GM12872 (cell line): ENCODE results near the gene HS6ST2.

Experiments used
- TF ChIP-seq, protein P1 (sequence below): IDR thresholded peaks from 3 replicates; pipeline ENCODE4 v1.5.1; 2011; ENCODE audit warnings: low read depth, mild to moderate bottlenecking, low read length, moderate library complexity; ENCODE audit not compliant: insufficient read depth

HS6ST2 gene

DNA sequence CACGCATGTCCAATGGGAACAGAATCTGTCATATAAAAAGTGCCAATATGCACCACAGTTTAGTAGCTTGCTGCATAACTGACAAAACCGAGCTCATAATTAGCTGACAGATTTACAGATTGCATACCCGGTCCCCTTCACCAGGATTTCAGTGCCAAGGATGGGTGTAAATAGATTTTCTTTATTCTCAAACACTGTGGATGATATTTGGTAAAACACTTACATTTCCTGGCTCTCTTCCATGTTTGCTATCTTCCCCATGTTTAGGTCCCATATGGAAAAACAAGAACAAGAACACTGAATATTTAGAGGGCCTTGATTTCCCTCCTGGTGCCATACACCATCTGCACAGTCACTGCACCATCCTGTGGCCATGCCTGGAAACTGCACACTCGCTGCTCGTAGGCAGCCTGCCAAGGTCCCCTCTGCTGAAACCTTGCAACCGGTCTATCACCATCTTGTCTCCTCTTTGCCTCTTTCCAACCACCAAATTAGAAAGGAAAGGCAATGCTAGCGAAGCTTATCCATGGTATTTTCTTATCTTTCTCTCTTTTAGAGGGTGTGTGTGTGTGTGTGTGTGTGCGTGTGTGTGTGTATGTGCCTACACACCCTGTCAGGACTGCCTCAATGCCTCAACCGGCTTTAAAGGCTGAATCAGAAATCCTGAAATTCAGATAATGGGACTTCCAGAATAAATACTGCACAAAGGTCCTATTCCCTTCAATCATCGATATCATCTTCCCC lies 345.4 kb downstream of the HS6ST2 start:
- TF ChIP-seq, protein P1, sequence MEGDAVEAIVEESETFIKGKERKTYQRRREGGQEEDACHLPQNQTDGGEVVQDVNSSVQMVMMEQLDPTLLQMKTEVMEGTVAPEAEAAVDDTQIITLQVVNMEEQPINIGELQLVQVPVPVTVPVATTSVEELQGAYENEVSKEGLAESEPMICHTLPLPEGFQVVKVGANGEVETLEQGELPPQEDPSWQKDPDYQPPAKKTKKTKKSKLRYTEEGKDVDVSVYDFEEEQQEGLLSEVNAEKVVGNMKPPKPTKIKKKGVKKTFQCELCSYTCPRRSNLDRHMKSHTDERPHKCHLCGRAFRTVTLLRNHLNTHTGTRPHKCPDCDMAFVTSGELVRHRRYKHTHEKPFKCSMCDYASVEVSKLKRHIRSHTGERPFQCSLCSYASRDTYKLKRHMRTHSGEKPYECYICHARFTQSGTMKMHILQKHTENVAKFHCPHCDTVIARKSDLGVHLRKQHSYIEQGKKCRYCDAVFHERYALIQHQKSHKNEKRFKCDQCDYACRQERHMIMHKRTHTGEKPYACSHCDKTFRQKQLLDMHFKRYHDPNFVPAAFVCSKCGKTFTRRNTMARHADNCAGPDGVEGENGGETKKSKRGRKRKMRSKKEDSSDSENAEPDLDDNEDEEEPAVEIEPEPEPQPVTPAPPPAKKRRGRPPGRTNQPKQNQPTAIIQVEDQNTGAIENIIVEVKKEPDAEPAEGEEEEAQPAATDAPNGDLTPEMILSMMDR, result peak; percentile 67; the same call in 2 of the 3 replicates

DNA sequence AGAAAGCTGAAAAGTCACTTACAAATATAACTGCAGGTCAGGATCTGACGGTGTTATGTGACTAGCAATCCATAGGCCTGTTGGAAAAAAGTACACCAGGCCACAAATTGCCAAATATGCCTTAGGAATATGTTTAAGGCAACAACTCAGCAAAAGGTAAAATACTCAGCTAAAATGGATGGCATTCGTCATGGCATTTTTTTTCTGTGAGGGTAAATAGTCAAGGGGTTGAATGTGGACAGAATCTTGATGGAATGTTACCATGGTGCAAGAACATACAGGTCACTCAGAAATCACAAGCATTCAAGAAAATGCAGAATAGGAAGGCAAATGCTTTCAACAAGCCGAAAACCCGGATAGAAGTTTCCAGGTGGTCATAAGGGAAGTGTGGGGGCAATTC lies 347.9 kb downstream of the HS6ST2 start:
- TF ChIP-seq, protein P1, result no peak

DNA sequence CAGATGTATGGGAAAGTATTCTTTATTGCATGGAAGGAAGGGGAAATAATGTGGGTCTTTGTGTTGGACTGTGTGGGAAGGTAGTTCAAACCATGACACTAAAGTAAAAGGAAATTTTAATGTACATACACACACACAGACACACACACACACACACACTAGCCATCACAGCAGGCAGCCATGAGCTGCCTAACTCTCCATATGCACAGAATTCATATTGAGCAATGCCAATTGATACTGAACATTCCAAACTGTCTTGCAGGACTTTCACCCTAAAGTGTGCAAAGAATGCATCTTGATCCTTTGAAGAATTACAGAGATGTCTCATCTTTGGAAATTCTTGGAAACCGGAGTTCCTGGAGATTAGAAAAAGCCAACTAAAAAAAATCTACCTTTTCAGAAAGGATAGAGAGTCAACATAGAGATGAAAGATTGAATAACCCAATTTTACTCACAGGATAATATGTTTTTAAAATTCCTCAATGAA lies 349.0 kb downstream of the HS6ST2 start:
- TF ChIP-seq, protein P1, result no peak

DNA sequence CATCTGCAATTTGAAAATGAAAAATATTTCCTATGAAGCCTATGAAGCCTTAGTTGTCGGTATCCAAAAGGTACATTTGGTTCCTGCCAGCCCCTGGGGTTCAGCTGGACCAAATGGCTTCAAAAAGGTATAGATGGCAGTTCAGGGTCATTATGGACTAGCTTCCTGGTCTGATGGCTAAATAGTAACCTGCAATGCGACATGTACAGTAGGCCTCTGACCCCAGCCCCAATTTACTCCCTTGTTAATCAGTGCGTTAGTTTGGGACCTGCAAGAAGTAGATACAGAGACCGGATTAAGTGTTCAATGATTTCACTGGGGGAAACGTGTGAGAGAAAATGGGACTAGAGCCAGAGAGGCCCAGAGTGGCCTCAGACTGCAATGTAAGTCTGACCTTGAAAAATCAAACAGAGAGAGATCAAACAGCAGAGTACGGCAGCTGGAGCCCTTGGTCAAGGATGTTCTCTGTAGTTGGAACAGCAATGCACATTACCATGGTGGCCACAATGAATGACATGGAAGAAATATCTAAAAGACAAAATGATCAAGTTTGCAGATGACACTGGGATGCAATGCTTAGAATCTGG lies 354.6 kb downstream of the HS6ST2 start:
- TF ChIP-seq, protein P1, result no peak

DNA sequence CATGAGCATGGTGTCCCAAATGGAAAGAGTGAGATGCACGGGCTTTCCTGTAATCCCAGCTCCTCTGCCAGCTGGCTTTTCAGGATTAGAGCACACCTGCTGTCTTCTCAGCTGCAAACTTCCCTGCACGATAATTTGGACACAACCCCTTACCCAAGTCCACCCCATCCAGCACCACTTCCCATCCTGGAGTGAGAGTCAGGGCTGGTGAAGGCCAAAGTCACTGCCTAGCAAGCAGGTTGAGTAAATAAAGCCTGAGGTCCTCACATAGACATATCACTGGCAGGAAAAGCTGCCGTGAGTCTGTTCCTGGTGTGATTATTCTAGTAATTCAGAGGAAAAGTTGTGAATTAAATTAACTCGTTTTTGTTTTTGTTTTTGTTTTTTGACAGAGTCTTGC lies 355.7 kb downstream of the HS6ST2 start:
- TF ChIP-seq, protein P1, result no peak

DNA sequence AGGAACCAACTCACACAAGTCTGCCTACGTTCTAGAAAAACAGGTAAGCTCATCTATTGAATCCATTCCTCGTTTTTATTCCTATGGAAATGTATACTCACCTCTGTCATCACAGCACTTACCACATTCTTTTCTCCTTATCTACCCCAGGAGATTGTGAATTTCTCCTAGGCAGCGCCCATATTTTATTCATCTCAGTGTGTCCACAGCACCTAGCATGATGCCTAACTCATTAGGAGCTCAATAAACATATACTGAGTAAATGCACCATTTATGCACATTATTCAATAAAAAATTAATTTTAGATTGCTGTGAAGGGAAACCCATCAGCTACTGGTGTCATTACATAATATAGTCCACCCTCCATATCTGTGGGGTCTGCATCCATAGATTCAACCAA lies 363.4 kb downstream of the HS6ST2 start:
- TF ChIP-seq, protein P1, result no peak

DNA sequence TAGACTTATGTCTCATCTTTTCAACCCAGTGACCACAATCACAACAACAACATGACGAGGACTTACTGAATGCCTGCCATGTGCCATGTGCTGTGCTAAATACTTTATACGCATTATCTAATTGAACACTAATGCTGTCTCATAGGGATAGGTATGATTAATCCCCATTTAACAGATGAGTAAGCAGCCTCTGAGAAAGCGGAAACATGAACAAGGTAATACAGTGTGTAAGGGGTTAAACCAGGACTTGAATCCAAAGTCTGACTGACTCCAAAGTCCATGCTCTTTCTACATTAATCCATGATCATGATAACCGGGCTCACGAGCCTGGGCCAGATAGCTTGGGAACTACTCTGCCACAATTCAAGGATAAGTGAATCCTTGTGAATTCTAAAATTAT lies 364.3 kb downstream of the HS6ST2 start:
- TF ChIP-seq, protein P1, result no peak
